Endodermal cell (in vitro differentiated cells): ENCODE measurements around the gene LGALS3. TPM values are rescaled to one million over a fixed set of nuclear protein-coding genes. Genes with fewer than 3 reads are reported as not detected.

ENCODE experiments used
- DNase-seq: peaks from one replicate; pipeline ENCODE4 v3.0.0-alpha.2; 2017
- H3K27ac ChIP-seq: 2 replicates; pipeline ENCODE4 v1.5.1; 2013; ENCODE audit warnings: mild to moderate bottlenecking, low read depth, low read length, moderate library complexity
- H3K27me3 ChIP-seq: 2 replicates; pipeline ENCODE4 v1.6.1; 2013; ENCODE audit warnings: mild to moderate bottlenecking, low read length, moderate library complexity; ENCODE audit not compliant: insufficient read depth, control insufficient read depth, poor library complexity, severe bottlenecking
- H3K36me3 ChIP-seq: 2 replicates; pipeline ENCODE4 v1.7.0; 2013; ENCODE audit warnings: mild to moderate bottlenecking, low read length, moderate library complexity; ENCODE audit not compliant: control insufficient read depth, insufficient read depth
- H3K4me1 ChIP-seq: one replicate; pipeline ENCODE4 v1.7.0; 2013; ENCODE audit warnings: low read length; ENCODE audit not compliant: control insufficient read depth, insufficient read depth
- H3K4me3 ChIP-seq: 2 replicates; pipeline ENCODE4 v1.5.1; 2013; ENCODE audit warnings: mild to moderate bottlenecking, low read length, moderate library complexity
- H3K9ac ChIP-seq: 2 replicates; pipeline ENCODE4 v1.6.1; 2013; ENCODE audit warnings: mild to moderate bottlenecking, low read length, moderate library complexity; ENCODE audit not compliant: poor library complexity, severe bottlenecking; ENCODE audit errors: extremely low read depth
- H3K9me3 ChIP-seq: 2 replicates; pipeline ENCODE4 v1.6.1; 2013; ENCODE audit warnings: mild to moderate bottlenecking, low read length, moderate library complexity; ENCODE audit not compliant: control insufficient read depth
- H3K27ac Mint-ChIP-seq: 2 replicates; pipeline ENCODE4 v1.8.0; 2020; ENCODE audit warnings: mixed read lengths
- H3K27me3 Mint-ChIP-seq: 2 replicates; pipeline ENCODE4 v1.8.0; 2021; ENCODE audit warnings: mild to moderate bottlenecking, mixed read lengths; ENCODE audit not compliant: insufficient read depth
- H3K36me3 Mint-ChIP-seq: 2 replicates; pipeline ENCODE4 v1.8.0; 2020; ENCODE audit warnings: low read depth, mixed read lengths
- H3K4me1 Mint-ChIP-seq: 2 replicates; pipeline ENCODE4 v1.8.0; 2020; ENCODE audit warnings: mixed read lengths
- H3K4me3 Mint-ChIP-seq: 2 replicates; pipeline ENCODE4 v1.8.0; 2020; ENCODE audit warnings: mild to moderate bottlenecking, moderate library complexity, mixed read lengths
- H3K9me3 Mint-ChIP-seq: 2 replicates; pipeline ENCODE4 v1.8.0; 2020; ENCODE audit warnings: mild to moderate bottlenecking, mixed read lengths
- WGBS, 2 experiments: methylation state at CpG; one replicate each; pipeline versions ENCODE4 v1.1.5 to v1.1.7; 2013; ENCODE audit warnings: missing lambda C conversion rate in 2 of 2, mixed read lengths in 1 of 2; ENCODE audit not compliant: insufficient coverage in 1 of 2, insufficient read length in 1 of 2; 5-methylcytosine and 5-hydroxymethylcytosine counted together
- total RNA-seq, 2 donors: library from RNA; stranded (reverse); fragmentation: NEBNext Ultra II Directional in 1 of 2; extraction: Animal tissue kit (Norgen Biotek cat#: 25700) in 1 of 2; gene quantifications; 2 replicates in 1 of 2; 3 replicates in 1 of 2; pipeline ENCODE4 v1.2.1, GENCODE V29; 2021
- TF ChIP-seq, protein P1 (sequence below): fragments of 200-600 bp; sonication (generic); conservative IDR thresholded peaks from 2 replicates; pipeline ENCODE4 v1.5.0; 2021; ENCODE audit warnings: antibody characterized with exemption, mild to moderate bottlenecking

Gene LGALS3
- total RNA-seq, 2 donors from 2014 or later = 1.0 to 2.0 TPM

DNA sequence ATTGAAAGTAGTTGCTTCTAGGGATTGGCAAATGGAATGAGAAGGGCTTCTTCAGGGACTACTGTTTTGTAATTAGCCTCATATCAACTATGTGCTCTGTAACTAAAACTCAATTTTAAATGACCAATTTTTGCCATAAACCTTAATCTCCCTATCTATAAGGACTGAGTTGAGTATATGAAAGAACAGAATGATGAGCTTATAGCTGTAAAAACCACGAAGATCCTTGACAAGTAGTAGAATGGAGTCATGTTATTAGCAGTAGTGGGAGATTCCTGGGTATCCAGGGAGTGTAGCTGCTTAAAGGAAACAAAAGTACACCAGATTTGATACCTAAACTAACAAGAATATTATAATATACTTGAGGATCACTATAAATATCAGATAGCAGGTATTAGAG is 28.0 kb downstream of the LGALS3 start:
- 100% methylated on average over 1 of the region's 1 CpG for WGBS, 2 experiments

DNA sequence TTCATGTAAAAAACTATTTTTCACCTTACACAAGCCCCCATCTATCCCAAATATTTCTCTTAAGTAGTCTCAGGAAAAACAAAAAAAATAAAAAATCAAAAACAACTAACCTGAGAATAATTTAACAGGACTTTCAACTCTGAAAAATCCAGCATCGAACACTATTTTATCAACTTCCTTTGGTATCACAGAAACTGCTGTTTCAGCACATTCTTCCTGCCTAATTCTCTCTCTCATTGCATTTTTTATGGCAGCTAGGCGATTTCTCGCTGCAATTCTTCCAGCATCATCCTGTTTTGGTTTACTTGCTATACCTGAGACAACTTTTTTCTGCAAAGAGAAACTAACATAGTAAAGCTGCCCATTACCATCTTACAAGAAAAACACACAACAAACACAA is 29.4 kb downstream of the LGALS3 start:
- Histone ChIP-seq H3K27me3 (no peaks in the 10 kb centered on the region), H3K9me3 (peaks cover 7% of the 10 kb centered on the region), H3K36me3 (peaks cover 83% of the 10 kb centered on the region), H3K27ac (no peak overlapping the region), H3K4me1 (no peaks in the 10 kb centered on the region), H3K4me3 (no peak overlapping the region), H3K9ac (no peak overlapping the region)
- Mint-ChIP-seq H3K4me3 (no peak overlapping the region), H3K27ac (no peak overlapping the region), H3K27me3 (no peaks in the 10 kb centered on the region), H3K4me1 (no peaks in the 10 kb centered on the region), H3K9me3 (no peaks in the 10 kb centered on the region), H3K36me3 (peaks cover 59% of the 10 kb centered on the region)
- WGBS, 2 experiments = 93 to 94% methylated on average over 3 of the region's 3 CpGs
- TF ChIP-seq, protein P1, sequence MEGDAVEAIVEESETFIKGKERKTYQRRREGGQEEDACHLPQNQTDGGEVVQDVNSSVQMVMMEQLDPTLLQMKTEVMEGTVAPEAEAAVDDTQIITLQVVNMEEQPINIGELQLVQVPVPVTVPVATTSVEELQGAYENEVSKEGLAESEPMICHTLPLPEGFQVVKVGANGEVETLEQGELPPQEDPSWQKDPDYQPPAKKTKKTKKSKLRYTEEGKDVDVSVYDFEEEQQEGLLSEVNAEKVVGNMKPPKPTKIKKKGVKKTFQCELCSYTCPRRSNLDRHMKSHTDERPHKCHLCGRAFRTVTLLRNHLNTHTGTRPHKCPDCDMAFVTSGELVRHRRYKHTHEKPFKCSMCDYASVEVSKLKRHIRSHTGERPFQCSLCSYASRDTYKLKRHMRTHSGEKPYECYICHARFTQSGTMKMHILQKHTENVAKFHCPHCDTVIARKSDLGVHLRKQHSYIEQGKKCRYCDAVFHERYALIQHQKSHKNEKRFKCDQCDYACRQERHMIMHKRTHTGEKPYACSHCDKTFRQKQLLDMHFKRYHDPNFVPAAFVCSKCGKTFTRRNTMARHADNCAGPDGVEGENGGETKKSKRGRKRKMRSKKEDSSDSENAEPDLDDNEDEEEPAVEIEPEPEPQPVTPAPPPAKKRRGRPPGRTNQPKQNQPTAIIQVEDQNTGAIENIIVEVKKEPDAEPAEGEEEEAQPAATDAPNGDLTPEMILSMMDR = no peak
- DNase-seq = no peak

More for the DNA sequence above, 28.0 kb downstream of the LGALS3 start:
- Histone ChIP-seq H3K9ac (no peak overlapping the region), H3K9me3 (no peaks in the 10 kb centered on the region), H3K4me1 (no peaks in the 10 kb centered on the region), H3K4me3 (no peak overlapping the region), H3K27me3 (no peaks in the 10 kb centered on the region), H3K36me3 (peaks cover 78% of the 10 kb centered on the region), H3K27ac (no peak overlapping the region)
- Mint-ChIP-seq H3K4me1 (no peaks in the 10 kb centered on the region), H3K4me3 (no peak overlapping the region), H3K36me3 (peaks cover 51% of the 10 kb centered on the region), H3K27me3 (no peaks in the 10 kb centered on the region), H3K27ac (no peak overlapping the region), H3K9me3 (no peaks in the 10 kb centered on the region)
- TF ChIP-seq, protein P1 = no peak
- DNase-seq = no peak

DNA sequence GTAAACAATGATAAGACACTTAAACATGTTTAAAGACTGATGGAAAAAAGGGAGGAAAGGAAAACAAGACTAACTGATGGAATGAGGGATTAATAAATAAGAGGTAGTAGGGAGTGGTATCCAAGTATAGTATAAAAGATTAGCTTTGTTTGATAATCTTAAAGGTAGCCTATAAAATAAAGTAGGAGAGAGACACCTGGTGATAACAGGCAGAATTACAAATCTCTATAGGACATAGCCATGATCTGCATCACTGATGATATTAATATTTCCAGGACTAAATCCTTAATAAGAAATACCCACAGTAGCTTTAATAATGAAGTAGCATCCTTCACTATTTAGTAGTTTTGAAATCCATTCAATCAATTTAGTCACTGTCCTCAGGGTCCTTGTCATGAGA is 31.9 kb downstream of the LGALS3 start:
- Histone ChIP-seq H3K36me3 (peaks cover 86% of the 10 kb centered on the region), H3K9ac (no peak overlapping the region), H3K27me3 (no peaks in the 10 kb centered on the region), H3K4me1 (no peaks in the 10 kb centered on the region), H3K9me3 (peaks cover 11% of the 10 kb centered on the region), H3K27ac (no peak overlapping the region), H3K4me3 (no peak overlapping the region)
- Mint-ChIP-seq H3K9me3 (no peaks in the 10 kb centered on the region), H3K27me3 (no peaks in the 10 kb centered on the region), H3K4me3 (no peak overlapping the region), H3K27ac (no peak overlapping the region), H3K4me1 (no peaks in the 10 kb centered on the region), H3K36me3 (peaks cover 70% of the 10 kb centered on the region)
- no peak for DNase-seq
- TF ChIP-seq, protein P1 = peak; percentile 62
